Activated T-helper 1 cell treated with Interleukin-2 at 50 U/mL for 16 hours (primary cell): ENCODE data around the gene HTATSF1.
A peak's percentile ranks its signal among the peaks of the same experiment; 100 is the strongest.

Experiments
- DNase-seq: peaks from one replicate; pipeline ENCODE4 v3.0.0-alpha.2; 2020; ENCODE audit warnings: low read depth

Gene HTATSF1

GRCh38 chrX:136496764-136497555 is 432 bp upstream of the HTATSF1 start:
- DNase-seq, result peak; percentile 79

- DNase-seq, result no peak
Observed at GRCh38 chrX:136519069-136519468, 21.7 kb downstream of the HTATSF1 start.

GRCh38 chrX:136523770-136524169 is 26.4 kb downstream of the HTATSF1 start:
- DNase-seq, result no peak

- DNase-seq, result no peak
Observed at GRCh38 chrX:136525738-136526606, 28.6 kb downstream of the HTATSF1 start.

- DNase-seq, result no peak
Observed at GRCh38 chrX:136528645-136529315, 31.4 kb downstream of the HTATSF1 start.

- no peak for DNase-seq
Observed at GRCh38 chrX:136529795-136530194, 32.4 kb downstream of the HTATSF1 start.

GRCh38 chrX:136531951-136532350 is 34.6 kb downstream of the HTATSF1 start, which contains the start of gene VGLL1:
Gene VGLL1 (plus strand): TSS chrX:136532215. CDS start chrX:136536021, 3,806 bp downstream.
- no peak for DNase-seq

- no peak for DNase-seq
Observed at GRCh38 chrX:136534131-136534530, 36.7 kb downstream of the HTATSF1 start.

GRCh38 chrX:136538811-136539210 is 41.4 kb downstream of the HTATSF1 start:
- DNase-seq, result no peak

GRCh38 chrX:136540226-136540625 is 42.8 kb downstream of the HTATSF1 start:
- DNase-seq, result no peak

GRCh38 chrX:136541294-136541693 is 43.9 kb downstream of the HTATSF1 start:
- DNase-seq, result no peak

- no peak for DNase-seq
Observed at GRCh38 chrX:136542281-136542680, 44.9 kb downstream of the HTATSF1 start.

- no peak for DNase-seq
Observed at GRCh38 chrX:136546371-136546781, 49.0 kb downstream of the HTATSF1 start.

GRCh38 chrX:136549226-136549625 is 51.8 kb downstream of the HTATSF1 start:
- no peak for DNase-seq

- DNase-seq, result no peak
Observed at GRCh38 chrX:136551410-136551809, 54.0 kb downstream of the HTATSF1 start.

- DNase-seq, result no peak
Observed at GRCh38 chrX:136555694-136556093, 58.3 kb downstream of the HTATSF1 start.
